GM19328 (cell line): ENCODE data around the gene SEMA6B.

Experiments
- ATAC-seq: cut with Tn5 transposase; IDR thresholded peaks from one replicate; pipeline ENCODE4 v1.9.1; 2021; ENCODE audit warnings: mild to moderate bottlenecking, moderate library complexity; ENCODE audit not compliant: unreplicated experiment

The SEMA6B gene

GRCh38 chr19:4510435-4511255 is 48.8 kb downstream of the SEMA6B start:
- no peak for ATAC-seq

GRCh38 chr19:4508698-4509097 is 50.8 kb downstream of the SEMA6B start:
- ATAC-seq = no peak

- no peak for ATAC-seq
Measured at GRCh38 chr19:4507804-4508203, 51.7 kb downstream of the SEMA6B start.

GRCh38 chr19:4507150-4507452 is 52.4 kb downstream of the SEMA6B start:
- no peak for ATAC-seq

GRCh38 chr19:4506449-4507149 is 52.9 kb downstream of the SEMA6B start:
- ATAC-seq = no peak

GRCh38 chr19:4505570-4506448 is 53.7 kb downstream of the SEMA6B start:
- ATAC-seq = no peak

- ATAC-seq = no peak
Measured at GRCh38 chr19:4504891-4505569, 54.5 kb downstream of the SEMA6B start.

GRCh38 chr19:4504297-4504701 is 55.2 kb downstream of the SEMA6B start:
- no peak for ATAC-seq

GRCh38 chr19:4503825-4504170 is 55.7 kb downstream of the SEMA6B start:
- ATAC-seq = no peak

- no peak for ATAC-seq
Measured at GRCh38 chr19:4503132-4503824, 56.2 kb downstream of the SEMA6B start.

- no peak for ATAC-seq
Measured at GRCh38 chr19:4502282-4503131, 57.0 kb downstream of the SEMA6B start.

- no peak for ATAC-seq
Measured at GRCh38 chr19:4501691-4502090, 57.8 kb downstream of the SEMA6B start.

- ATAC-seq = no peak
Measured at GRCh38 chr19:4500841-4501591, 58.5 kb downstream of the SEMA6B start.

GRCh38 chr19:4499855-4500254 is 59.6 kb downstream of the SEMA6B start:
- ATAC-seq = no peak

- ATAC-seq = no peak
Measured at GRCh38 chr19:4499318-4499717, 60.2 kb downstream of the SEMA6B start.

GRCh38 chr19:4498694-4499093 is 60.8 kb downstream of the SEMA6B start:
- no peak for ATAC-seq

GRCh38 chr19:4497770-4498389 is 61.6 kb downstream of the SEMA6B start:
- ATAC-seq = no peak

GRCh38 chr19:4496304-4496703 is 63.2 kb downstream of the SEMA6B start:
- no peak for ATAC-seq
